Ishikawa (cell line): Measurements from ENCODE around the gene IQUB.

Source experiments
- CEBPB ChIP-seq: IDR thresholded peaks from 2 replicates; pipeline ENCODE4 v1.6.1; 2012
- CREB1 ChIP-seq: IDR thresholded peaks from 2 replicates; pipeline ENCODE4 v1.6.1; 2012; ENCODE audit warnings: low read depth
- EGR1 ChIP-seq: IDR thresholded peaks from 2 replicates; pipeline ENCODE4 v1.6.1; 2012
- EP300 ChIP-seq: IDR thresholded peaks from 2 replicates; pipeline ENCODE4 v1.6.1; 2012; ENCODE audit warnings: borderline replicate concordance
- RAD21 ChIP-seq: IDR thresholded peaks from 2 replicates; pipeline ENCODE4 v1.6.1; 2012; ENCODE audit warnings: low read depth
- TAF1 ChIP-seq: IDR thresholded peaks from 2 replicates; pipeline ENCODE4 v1.6.1; 2012; ENCODE audit warnings: low read depth, mild to moderate bottlenecking
- TCF12 ChIP-seq: IDR thresholded peaks from 2 replicates; pipeline ENCODE4 v1.6.1; 2012; ENCODE audit warnings: low read depth
- TEAD4 ChIP-seq: IDR thresholded peaks from 2 replicates; pipeline ENCODE4 v1.6.1; 2012
- YY1 ChIP-seq: IDR thresholded peaks from 2 replicates; pipeline ENCODE4 v1.6.1; 2012; ENCODE audit warnings: low read depth
- ZBTB7A ChIP-seq: IDR thresholded peaks from 2 replicates; pipeline ENCODE4 v1.6.1; 2012; ENCODE audit warnings: low read depth
- TF ChIP-seq, protein P1 (sequence below): IDR thresholded peaks from 2 replicates; pipeline ENCODE4 v1.6.1; 2012; ENCODE audit warnings: low read depth, mild to moderate bottlenecking
- TF ChIP-seq, protein P2 (sequence below): IDR thresholded peaks from 2 replicates; pipeline ENCODE4 v1.6.1; 2012
- TF ChIP-seq, protein P3 (sequence below): IDR thresholded peaks from 2 replicates; pipeline ENCODE4 v1.6.1; 2012

DNA sequence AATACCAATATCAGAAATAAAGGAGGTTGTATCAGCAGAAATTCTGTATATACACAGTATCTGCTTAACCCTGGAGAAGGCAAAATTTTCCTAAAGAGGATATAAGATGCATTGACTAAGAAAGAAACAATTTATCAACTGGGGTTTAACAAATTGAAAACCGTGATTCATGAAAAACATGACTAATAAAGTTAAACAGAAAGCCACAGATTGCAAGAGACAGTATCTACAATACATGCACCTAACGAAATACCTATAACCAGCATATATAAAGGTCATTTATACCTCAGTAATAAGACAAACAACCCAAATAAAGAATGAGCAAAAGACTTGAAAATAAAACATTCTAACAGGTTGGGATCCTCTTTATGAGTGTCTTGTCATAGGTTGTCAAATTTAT is 101.8 kb downstream of the IQUB start:
- TF ChIP-seq CREB1: no peak
- TF ChIP-seq, protein P1, sequence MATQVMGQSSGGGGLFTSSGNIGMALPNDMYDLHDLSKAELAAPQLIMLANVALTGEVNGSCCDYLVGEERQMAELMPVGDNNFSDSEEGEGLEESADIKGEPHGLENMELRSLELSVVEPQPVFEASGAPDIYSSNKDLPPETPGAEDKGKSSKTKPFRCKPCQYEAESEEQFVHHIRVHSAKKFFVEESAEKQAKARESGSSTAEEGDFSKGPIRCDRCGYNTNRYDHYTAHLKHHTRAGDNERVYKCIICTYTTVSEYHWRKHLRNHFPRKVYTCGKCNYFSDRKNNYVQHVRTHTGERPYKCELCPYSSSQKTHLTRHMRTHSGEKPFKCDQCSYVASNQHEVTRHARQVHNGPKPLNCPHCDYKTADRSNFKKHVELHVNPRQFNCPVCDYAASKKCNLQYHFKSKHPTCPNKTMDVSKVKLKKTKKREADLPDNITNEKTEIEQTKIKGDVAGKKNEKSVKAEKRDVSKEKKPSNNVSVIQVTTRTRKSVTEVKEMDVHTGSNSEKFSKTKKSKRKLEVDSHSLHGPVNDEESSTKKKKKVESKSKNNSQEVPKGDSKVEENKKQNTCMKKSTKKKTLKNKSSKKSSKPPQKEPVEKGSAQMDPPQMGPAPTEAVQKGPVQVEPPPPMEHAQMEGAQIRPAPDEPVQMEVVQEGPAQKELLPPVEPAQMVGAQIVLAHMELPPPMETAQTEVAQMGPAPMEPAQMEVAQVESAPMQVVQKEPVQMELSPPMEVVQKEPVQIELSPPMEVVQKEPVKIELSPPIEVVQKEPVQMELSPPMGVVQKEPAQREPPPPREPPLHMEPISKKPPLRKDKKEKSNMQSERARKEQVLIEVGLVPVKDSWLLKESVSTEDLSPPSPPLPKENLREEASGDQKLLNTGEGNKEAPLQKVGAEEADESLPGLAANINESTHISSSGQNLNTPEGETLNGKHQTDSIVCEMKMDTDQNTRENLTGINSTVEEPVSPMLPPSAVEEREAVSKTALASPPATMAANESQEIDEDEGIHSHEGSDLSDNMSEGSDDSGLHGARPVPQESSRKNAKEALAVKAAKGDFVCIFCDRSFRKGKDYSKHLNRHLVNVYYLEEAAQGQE: no peak
- TF ChIP-seq CEBPB: no peak
- TF ChIP-seq RAD21: no peak
- TF ChIP-seq YY1: no peak
- TF ChIP-seq, protein P2, sequence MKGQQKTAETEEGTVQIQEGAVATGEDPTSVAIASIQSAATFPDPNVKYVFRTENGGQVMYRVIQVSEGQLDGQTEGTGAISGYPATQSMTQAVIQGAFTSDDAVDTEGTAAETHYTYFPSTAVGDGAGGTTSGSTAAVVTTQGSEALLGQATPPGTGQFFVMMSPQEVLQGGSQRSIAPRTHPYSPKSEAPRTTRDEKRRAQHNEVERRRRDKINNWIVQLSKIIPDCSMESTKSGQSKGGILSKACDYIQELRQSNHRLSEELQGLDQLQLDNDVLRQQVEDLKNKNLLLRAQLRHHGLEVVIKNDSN: no peak
- TF ChIP-seq EGR1: no peak
- no peak for TF ChIP-seq TCF12
- TF ChIP-seq, protein P3, sequence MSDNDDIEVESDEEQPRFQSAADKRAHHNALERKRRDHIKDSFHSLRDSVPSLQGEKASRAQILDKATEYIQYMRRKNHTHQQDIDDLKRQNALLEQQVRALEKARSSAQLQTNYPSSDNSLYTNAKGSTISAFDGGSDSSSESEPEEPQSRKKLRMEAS: no peak
- no peak for TF ChIP-seq EP300
- TF ChIP-seq TAF1: no peak
- TF ChIP-seq ZBTB7A: no peak
- no peak for TF ChIP-seq TEAD4
